HG02981 (cell line): ENCODE results near the gene TGM6.

ENCODE experiments used
- ATAC-seq: cut with Tn5 transposase; IDR thresholded peaks from one replicate; pipeline ENCODE4 v1.9.1; 2021; ENCODE audit warnings: mild to moderate bottlenecking, moderate library complexity; ENCODE audit not compliant: unreplicated experiment

Gene TGM6

GRCh38 chr20:2380601-2381000 lies at the start of gene TGM6:
Gene TGM6 (plus strand): TSS chr20:2380901. CDS start chr20:2380969, 68 bp downstream.
- no peak for ATAC-seq

- ATAC-seq, result no peak
Observed at GRCh38 chr20:2331106-2331505, 49.6 kb upstream of the TGM6 start.

GRCh38 chr20:2331901-2332565 lies 48.7 kb upstream of the TGM6 start:
- ATAC-seq, result no peak

- no peak for ATAC-seq
Observed at GRCh38 chr20:2332711-2333110, 48.0 kb upstream of the TGM6 start.

- no peak for ATAC-seq
Observed at GRCh38 chr20:2333821-2334220, 46.9 kb upstream of the TGM6 start.

GRCh38 chr20:2335096-2335870 lies 45.4 kb upstream of the TGM6 start:
- ATAC-seq, result no peak

- no peak for ATAC-seq
Observed at GRCh38 chr20:2336471-2336870, 44.2 kb upstream of the TGM6 start.

GRCh38 chr20:2337142-2337541 lies 43.6 kb upstream of the TGM6 start:
- no peak for ATAC-seq

GRCh38 chr20:2338411-2339066 lies 42.2 kb upstream of the TGM6 start:
- ATAC-seq, result no peak

- no peak for ATAC-seq
Observed at GRCh38 chr20:2340136-2340535, 40.6 kb upstream of the TGM6 start.

GRCh38 chr20:2340823-2341222 lies 39.9 kb upstream of the TGM6 start:
- ATAC-seq, result no peak

- no peak for ATAC-seq
Observed at GRCh38 chr20:2341336-2341735, 39.4 kb upstream of the TGM6 start.

- ATAC-seq, result no peak
Observed at GRCh38 chr20:2342243-2342642, 38.5 kb upstream of the TGM6 start.

GRCh38 chr20:2346188-2346587 lies 34.5 kb upstream of the TGM6 start:
- ATAC-seq, result no peak

- no peak for ATAC-seq
Observed at GRCh38 chr20:2348336-2348735, 32.4 kb upstream of the TGM6 start.

GRCh38 chr20:2349801-2350200 lies 30.9 kb upstream of the TGM6 start:
- no peak for ATAC-seq

GRCh38 chr20:2350606-2351005 lies 30.1 kb upstream of the TGM6 start:
- ATAC-seq, result no peak

- ATAC-seq, result no peak
Observed at GRCh38 chr20:2353231-2353630, 27.5 kb upstream of the TGM6 start.

GRCh38 chr20:2357114-2357513 lies 23.6 kb upstream of the TGM6 start:
- ATAC-seq, result no peak

GRCh38 chr20:2358006-2358405 lies 22.7 kb upstream of the TGM6 start:
- ATAC-seq, result no peak

GRCh38 chr20:2361035-2361593 lies 19.6 kb upstream of the TGM6 start:
- ATAC-seq, result no peak

- ATAC-seq, result no peak
Observed at GRCh38 chr20:2363187-2363586, 17.5 kb upstream of the TGM6 start.
